Stimulated activated CD4-positive, alpha-beta T cell treated with anti-CD3 and anti-CD28 coated beads, TNF-alpha, amount 100 ng/mL, for 48 hours (primary cell): Measurements from ENCODE around the gene SART3.
"Not testable (repeated sequence)": the region's sequence is repeated elsewhere in the genome, so short reads cannot be mapped to it uniquely, and the experiment has no call there.

Source experiments
- DNase-seq, 3 donors: peaks; one replicate each; pipeline ENCODE4 v3.0.0-alpha.2; 2020; ENCODE audit warnings: low read depth in 3 of 3

Gene SART3

DNA sequence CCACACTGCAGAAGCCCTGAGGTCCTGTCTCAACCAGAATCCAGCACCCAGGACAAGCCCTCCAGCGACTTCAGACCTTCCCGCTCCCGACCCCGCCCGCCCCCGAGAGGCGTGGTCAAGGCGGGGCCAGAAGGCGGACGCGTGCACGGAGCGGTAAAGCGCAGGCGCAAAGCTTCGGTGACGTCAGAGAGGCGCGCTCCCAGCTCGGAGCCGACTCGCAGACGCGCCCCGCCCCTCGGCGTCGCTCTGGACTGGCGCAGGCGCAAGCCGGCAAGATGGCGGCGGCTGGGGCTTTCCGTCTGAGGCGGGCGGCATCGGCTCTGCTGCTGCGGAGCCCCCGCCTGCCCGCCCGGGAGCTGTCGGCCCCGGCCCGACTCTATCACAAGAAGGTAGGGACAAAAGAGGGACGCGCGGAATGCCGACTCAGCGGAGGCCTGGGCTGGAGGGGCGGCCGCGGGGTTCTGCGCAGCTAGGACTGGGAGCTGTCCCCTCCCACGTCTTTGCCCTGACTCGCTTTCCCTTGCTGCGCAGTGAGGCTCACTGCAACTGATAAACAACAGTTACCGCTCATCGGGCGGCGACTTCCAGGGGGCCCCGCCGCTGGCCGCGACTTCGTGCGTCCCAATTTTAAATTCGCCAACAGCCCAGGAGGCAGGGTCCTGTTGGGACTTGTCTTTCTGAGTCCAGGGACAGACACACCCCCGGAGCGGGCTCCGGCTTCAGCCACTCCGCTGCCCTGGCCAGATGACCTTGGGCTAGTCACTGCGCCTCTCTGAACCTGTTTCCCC lies 1.6 kb upstream of the SART3 start, which contains the start of gene ISCU:
Gene ISCU (plus strand): TSS at position 249 of the 788 bp plus-strand sequence. CDS start 27 bp downstream, at position 276.
- DNase-seq = peak; percentile 97 to 99 (median 98)

DNA sequence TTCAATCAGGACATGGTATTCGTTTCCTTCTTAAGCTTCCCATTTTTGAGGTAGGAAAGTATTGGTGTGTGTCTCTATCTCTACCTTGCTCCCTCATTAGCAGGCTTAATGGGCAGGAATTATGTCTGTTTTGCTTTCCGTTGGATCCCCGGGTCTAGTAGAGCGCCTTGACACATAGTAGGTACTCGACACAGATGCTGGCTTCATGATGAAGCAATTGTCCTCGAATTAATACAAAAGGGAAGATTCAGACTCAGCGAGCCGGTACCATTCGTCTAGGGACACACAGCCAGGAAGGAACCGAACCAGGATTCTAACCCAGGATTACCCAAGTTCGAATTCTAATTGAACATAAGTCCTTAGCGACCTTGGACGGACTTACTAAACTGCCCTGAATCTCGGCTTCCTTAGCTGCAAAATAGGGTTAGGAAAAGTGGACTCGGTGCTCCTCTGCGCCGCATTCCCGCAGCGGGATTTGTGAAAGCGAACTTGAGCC lies 927 bp upstream of the SART3 start:
- no peak for DNase-seq

DNA sequence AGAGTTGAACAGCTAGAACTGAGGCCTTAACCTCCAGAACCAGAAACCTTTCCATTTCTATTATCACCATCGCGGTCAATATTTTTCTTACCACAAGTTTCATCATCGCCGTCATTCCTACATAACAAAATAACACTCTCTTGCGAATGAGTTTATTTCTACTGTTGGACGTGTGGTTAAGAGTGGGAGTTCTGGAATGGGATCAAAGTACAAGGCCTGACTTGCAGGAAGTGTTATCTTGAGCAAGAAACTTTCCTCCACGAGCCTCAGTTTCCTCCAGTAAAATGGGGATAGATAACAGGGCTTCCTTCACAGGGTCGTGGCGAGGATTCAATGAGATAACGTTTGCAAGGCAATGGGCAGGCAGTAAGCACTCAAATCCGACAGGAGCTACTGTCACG lies 652 bp downstream of the SART3 start:
- DNase-seq = no peak

DNA sequence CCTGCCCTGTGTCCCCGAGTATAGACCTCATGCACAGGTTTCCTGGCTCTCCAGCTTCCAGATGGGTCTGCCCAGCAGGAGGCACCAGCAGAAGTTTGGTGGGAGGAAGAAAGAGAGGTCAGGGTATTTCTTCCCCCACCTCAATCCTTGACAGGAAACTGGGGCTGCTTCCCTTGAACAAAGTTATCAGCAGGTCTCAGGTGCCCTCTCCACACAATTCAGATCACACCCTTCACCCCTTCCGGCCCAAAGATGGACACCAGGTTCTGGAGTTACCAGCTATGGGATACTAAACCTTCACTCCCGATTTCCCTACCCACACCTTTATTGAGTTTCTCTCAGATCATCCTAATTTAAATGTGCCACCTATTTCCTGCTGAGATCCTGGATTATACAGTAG lies 1.2 kb downstream of the SART3 start:
- DNase-seq = no peak

DNA sequence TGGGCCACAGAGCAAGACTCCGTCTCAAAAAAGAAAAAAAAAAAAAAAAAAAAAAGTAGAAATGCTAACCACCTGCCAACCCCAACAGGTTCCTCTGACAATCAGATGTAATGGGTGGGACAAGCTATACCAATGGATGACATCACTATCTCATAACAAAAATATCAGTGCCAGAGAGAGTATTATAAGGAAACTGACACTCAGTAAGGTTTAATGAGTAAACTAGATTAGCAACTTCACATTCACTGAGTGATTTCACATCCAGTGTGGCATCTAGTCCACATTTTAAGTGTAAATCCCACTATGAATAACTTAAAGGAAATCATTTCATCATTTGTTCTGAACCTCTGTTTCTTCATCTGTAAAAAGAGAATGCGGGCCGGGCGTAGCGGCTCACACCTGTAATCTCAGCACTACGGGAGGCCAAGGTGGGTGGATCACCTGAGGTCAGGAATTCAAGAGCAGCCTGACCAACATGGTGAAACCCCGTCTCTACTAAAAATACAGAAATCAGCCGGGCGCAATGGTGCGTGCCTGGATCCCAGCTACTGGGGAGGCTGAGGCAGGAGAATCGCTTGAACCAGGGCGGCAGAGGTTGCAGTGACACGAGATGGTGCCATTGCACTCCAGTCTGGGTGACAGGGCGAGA lies 1.8 kb downstream of the SART3 start:
- DNase-seq = no peak

DNA sequence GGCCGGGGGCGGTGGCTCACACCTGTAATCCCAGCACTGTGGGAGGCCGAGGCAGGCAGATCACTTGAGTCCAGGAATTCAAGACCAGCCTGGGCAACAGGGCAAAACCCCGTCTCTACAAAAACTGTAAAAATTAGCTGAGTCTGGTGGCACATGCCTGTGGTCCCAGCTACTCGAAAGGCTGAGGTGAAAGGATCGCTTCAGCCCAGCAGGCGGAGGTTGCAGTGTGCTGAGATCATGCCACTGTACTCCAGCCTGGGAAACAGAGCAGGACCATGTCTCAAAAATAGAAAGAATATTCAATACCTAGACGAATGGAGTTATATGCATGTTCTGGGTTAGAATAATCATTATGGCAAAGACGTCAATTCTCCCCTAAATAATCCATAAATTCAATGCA lies 5.6 kb downstream of the SART3 start:
- not testable (repeated sequence) for DNase-seq

DNA sequence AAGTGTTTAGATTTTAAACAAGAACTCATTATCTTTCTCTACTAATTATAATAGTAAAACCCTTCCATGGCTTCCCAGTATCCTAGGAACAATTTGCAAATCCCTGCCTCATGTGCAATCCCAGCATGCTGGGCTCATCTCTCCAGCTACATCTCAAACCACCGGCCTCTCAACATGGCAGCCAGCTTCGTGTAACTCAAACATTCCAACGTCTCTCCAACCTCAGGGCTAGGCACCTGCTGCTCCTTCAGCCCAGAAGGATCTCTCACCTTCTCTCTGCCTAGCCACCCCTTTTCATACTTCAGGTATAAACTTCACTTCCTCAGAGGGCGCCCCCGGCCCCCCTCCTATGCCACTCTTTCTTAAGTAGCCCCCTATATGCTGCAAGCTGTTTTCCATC lies 7.2 kb downstream of the SART3 start:
- DNase-seq = no peak

DNA sequence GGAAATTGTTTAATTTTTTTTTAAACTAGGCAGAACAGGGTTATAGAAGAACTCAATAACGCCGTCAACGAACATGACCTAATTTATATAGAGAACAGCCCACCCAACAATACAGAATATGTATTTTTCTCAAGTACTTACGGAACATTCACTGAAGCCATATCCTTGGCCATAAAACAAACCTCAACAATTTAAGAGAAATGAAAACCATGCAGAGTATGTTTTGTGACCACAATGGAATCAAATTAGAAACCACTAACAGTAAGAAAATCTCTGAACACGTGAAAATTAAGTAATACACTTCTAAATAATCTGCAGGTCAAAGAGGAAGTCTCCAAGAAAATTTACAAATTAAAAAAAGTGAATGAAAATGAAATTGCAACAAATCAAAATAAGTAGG lies 9.4 kb downstream of the SART3 start:
- no peak for DNase-seq

DNA sequence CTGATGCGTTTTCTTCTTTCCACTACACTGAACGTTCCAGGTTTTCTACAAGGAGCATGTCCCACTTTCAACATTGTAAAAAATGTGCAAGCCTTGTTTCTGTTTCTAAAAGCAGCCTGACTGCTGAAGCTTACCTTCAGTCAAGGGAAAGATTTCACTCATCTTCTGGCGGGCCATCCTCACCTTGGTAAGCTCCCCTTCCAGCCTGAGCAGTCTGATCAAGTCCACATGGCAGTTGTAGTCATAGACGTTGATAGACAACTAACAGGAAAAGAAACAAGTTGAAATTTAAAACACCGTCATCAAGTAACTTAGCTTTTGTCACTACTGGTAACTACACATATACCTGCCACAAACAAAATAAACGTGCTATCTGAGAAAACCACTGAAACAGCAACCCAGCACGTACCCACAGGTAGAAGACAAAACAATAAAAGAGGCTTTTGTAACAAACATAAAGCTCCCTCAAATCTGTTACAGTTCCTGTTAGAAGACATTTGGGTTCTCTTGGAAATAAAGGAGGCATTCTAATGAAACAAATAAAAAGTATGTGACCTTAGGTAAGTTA lies 11.9 kb downstream of the SART3 start:
- DNase-seq = no peak

DNA sequence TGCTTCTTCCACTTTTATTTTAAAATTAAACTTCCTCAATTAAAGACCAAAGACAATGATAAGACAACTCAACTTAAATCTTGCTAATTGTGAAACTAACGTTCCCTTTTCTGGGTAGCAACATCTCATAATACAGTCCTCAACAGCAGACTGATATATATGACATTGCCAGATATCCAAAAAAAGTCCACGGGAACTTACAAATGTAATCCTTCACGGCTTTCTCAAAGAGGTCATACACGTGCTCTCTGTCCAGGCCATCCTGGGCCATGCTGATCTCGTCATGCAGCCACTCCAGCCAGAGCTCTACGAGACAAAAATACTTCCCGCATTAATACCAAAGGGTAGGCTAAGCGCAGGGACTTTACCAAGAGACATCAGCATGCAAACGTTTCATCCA lies 13.3 kb downstream of the SART3 start:
- DNase-seq = no peak

DNA sequence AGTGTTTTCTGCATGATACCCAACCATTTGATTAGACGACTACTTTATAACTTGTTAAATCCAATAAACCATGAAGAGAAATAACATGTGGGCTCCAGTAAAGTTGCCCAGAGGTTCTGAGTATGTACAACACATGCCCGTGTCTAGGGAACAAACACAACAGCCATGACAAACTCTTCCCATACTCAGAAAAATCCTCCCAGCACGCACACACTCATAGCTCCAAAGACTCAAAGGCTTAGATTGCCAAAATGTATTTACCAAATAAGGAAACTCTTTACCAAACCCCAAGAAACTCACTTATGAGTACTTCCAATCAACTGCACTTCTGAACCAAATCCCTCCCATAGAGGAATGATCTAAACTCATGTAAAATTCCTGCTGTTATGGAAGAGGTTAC lies 17.3 kb downstream of the SART3 start:
- DNase-seq = no peak

DNA sequence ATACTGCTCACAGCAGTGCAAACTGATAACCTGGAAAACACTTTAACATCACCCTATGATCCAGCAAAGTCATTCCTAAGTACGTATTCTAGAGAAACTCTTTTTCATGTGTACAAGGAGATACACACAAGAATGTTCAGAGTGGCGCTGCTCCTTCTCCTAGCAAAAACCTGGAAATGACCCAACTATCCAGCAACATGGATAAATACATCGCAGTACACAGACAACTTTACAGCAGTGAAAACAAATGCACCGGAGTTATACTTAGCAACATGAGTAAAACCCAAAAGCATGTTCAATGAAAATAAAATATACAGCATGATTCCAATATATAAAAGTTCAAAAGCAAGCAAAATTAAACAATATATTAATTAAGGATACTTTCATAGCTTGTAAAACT lies 18.7 kb downstream of the SART3 start:
- DNase-seq = no peak

DNA sequence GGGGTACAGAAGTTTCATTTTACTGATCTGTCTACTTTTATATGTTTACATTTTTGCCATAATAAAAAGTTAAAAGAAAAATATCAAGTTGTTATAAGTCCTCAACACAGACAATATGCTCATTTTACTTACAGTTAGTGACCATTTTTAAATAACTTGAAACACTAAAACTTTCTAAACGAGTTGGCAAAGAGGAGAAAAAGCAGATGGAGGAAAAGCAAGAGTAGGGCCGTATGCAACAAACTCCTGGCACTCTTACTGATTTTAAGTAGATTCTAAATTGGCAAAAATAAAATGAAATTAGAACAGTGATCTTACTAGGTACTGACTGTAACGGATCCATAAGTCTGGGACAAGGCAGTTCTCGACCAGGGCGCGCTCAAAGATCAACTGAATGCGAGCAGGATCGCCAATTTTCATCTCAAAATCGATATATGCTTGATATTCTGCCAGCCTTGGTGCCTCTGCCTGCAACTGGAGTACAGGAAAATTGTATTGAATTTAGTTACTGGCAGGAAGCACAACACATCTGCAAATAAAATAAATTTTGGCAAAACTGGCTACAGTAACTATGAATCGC lies 22.3 kb downstream of the SART3 start:
- no peak for DNase-seq

DNA sequence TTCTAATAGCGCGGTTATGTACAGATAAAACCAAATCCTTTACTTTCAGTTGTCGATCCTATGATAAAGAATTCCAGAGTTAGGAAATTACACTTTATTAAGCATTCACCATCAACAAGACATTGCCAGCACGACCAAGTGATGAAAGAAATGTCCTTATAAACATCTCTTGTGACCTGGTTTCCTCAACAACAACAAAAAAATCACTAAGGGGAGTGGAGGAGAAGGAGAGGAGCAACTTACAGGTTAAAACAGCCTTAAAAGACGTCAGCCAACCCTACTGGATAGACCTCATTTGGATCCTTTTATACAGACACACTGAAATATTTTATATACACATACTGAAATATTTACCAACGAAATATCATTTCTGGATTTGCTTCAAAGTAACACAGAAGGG lies 22.8 kb downstream of the SART3 start:
- DNase-seq = no peak

DNA sequence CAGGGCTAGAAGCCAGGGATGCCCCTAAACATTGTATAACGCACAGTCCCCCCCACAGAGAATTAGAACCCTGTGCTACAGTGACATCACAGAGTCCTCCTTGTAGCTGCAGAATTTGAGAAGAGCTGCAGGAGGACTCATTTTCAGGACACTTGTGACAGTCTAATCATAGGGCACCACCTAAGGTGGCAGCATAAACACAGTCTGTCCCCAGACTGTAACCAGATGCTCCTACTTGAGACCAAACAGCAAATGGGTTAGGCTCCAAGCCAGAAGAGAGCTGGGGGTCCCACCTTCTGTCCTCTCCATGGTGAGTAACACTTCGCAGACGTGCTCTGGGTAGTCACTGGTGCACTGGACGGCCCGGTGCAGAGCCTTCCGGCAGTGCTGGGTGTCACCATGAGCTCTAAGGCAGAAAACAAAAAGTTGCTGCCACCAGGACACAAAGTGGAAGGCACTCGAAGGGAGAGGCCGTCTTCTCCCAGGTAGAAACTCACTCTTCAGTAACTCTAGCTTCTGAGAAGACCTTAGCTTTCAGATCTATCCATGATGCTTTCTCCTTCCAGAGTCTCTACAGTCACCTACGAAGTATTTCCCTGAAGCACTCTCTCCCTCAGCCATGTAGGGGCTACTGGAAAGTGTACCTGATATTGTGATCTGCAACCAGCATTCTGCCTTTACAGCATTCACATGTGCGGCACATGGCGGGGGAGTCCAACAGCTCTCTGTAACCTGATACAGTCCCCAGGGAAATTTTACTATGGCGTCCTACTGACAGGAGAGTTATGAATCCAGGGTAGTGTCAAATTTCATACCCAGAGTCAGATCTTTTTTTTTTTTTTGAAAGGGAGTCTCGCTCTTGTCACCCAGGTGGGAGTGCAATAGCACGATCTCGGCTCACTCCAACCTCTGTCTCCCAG lies 28.8 kb downstream of the SART3 start:
- no peak for DNase-seq

DNA sequence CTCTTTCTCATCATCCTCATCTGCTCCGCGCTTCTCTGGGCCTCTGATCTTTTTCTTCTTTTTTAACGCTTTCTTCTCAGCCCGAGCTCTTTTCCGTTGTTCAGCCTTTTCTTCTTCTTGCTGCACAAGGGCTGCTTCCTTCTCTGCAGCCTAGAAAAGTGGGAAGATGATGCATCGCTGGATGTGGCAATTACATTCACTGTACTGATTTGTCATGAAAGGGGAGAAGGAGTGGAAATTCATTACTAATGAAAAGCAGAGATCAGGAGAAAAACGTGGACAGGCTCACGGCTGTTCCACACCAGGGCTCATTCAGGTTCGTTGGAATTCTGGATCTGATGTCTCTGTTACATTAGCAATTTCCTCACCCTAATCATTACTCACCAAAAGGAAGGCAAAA lies 30.8 kb downstream of the SART3 start:
- DNase-seq = no peak

DNA sequence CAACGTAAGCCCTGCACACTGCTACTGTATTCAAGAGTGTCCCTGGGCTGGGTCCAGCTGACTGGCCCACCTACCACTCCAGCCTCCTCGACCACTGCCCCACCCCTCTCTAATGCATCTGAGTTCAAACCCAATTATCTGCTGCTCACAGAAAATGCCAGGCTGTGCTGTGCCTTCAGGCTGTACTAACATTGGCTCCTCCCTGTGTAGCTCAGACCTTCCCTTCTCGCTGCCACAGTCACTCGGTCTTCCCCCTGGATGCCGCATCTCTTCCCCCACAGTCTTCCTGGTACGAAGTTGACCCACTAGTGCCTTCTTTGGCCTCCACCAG lies 33.8 kb downstream of the SART3 start:
- no peak for DNase-seq

DNA sequence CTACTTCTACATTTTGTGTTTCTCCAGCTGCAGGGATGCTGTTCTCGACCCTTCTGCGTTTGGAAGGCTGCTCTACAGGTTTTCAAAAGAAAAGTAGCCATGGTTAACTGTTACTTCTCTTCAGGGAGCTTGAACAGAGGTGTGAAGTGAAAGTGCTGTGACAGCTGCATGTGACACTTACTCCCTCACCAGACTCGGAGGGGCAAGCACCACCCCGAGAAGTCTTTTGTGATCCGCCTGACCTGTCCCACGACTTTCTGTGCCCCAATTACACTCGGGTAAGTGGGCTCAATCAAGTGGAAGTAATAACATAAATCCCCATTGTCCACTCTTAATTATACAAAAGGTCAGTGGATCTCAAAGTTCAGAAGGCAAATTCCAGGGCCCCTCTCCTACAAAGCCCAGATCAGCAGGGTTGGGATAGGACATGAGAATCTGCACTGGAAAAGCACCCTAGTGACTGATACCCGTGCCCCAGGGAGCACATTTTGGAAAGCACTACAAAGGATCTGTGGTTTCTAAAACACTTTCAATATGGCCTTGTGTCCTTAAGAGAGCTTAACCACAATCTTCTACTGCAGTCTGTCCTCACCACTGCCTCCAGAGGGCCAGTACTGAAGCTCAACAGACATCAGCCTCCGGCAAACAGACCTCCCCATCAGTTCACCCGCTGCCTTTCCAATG lies 34.3 kb downstream of the SART3 start:
- DNase-seq = no peak

DNA sequence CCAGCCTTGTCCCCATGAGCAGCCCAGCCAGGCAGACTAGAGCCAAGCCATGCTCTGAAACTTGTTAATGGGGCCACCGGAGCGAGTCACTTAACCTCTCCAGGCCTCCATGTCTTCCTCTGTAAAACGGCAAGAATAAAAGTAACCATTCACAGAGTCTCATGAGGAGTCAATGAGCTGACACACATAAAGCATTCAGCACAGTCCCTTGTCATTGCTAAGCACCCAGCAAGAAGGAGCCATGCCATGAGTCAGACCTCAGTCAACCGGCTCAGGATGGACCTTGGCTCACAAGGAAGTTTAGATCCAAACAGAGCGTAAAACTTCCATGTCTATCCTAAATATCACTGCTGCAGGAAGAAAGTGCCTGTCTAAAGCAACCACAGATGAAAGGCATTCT lies 35.3 kb downstream of the SART3 start:
- DNase-seq = no peak

DNA sequence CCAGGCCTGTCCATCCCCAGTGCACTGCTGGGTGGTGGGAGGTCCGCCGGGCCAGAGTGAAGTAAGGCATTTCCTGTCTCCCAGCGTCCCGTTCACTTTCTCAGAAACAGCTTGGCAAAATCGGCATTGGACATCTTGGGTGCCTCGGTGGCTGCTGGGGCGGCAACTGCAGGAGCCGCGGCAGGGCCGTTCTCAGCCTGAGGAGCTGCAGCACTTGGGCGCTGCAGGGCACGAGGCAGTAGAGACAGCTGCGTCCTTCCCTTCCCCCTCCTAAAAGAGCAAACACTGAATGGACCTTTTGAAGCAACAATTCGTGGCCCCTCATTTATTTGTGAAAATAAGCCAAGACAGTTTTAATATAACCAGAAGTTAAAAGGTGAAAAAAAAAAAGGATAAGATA lies 37.6 kb downstream of the SART3 start:
- DNase-seq = no peak

DNA sequence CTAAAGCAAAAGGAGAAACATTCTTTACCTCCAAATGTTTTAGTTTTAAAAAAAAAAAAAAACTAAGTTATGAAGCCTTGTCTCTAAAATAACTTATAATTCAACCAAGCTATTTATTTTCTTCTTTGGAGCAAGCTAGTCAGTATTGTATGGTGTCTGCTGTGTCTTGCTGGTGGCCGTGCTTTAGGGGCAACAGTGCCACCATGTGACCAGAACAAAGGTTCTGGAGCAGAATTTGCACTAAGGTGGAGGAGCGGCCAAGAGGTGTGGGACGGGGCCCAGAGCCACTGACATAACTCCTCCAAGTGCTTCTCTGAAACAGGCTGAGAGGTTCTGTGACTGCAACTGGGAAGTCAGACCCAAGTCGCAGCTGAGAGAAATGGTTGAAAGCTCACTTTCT lies 41.4 kb downstream of the SART3 start:
- no peak for DNase-seq
